ENCODE data around the gene TLK1.

TLK1 gene

DNA sequence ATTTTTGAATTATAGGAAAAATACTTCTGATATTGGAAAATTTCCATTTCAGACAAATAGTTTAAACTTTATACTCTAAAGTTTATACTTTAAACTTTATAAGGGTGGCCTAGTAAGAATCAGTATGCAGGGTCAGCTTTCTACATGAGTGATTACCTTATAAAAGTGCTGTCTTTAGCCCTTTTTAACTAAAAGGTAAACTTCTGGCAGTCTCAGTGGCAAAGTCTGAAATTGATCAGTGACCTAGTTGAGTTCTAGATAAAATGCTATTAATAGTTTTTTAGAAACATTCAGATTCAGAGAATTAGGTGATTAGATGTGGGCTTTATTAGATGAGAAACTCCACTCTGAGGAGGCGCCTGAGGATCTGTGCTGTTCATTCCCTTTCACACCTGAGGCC, 216.1 kb downstream of the TLK1 start:
- Histone ChIP-seq H3K27ac (replicated peaks) (no peak overlapping the region), H3K27me3 (ENCODE audit: insufficient read depth, poor library complexity, severe bottlenecking) (no peaks in the 10 kb centered on the region), H3K4me3 (replicated peaks; ENCODE audit: insufficient read depth, low read length) (no peak overlapping the region)
- no peak for TF ChIP-seq SPI1 (IDR thresholded peaks at IDR 0.05; ENCODE audit: borderline replicate concordance, low read depth)
- TF ChIP-seq, protein P1, sequence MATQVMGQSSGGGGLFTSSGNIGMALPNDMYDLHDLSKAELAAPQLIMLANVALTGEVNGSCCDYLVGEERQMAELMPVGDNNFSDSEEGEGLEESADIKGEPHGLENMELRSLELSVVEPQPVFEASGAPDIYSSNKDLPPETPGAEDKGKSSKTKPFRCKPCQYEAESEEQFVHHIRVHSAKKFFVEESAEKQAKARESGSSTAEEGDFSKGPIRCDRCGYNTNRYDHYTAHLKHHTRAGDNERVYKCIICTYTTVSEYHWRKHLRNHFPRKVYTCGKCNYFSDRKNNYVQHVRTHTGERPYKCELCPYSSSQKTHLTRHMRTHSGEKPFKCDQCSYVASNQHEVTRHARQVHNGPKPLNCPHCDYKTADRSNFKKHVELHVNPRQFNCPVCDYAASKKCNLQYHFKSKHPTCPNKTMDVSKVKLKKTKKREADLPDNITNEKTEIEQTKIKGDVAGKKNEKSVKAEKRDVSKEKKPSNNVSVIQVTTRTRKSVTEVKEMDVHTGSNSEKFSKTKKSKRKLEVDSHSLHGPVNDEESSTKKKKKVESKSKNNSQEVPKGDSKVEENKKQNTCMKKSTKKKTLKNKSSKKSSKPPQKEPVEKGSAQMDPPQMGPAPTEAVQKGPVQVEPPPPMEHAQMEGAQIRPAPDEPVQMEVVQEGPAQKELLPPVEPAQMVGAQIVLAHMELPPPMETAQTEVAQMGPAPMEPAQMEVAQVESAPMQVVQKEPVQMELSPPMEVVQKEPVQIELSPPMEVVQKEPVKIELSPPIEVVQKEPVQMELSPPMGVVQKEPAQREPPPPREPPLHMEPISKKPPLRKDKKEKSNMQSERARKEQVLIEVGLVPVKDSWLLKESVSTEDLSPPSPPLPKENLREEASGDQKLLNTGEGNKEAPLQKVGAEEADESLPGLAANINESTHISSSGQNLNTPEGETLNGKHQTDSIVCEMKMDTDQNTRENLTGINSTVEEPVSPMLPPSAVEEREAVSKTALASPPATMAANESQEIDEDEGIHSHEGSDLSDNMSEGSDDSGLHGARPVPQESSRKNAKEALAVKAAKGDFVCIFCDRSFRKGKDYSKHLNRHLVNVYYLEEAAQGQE (IDR thresholded peaks at IDR 0.05; ENCODE audit: insufficient replicate concordance, low read depth) = no peak
- no peak for TF ChIP-seq POLR2AphosphoS5 (IDR thresholded peaks at IDR 0.05; ENCODE audit: low read depth)
- TF ChIP-seq, protein P2, sequence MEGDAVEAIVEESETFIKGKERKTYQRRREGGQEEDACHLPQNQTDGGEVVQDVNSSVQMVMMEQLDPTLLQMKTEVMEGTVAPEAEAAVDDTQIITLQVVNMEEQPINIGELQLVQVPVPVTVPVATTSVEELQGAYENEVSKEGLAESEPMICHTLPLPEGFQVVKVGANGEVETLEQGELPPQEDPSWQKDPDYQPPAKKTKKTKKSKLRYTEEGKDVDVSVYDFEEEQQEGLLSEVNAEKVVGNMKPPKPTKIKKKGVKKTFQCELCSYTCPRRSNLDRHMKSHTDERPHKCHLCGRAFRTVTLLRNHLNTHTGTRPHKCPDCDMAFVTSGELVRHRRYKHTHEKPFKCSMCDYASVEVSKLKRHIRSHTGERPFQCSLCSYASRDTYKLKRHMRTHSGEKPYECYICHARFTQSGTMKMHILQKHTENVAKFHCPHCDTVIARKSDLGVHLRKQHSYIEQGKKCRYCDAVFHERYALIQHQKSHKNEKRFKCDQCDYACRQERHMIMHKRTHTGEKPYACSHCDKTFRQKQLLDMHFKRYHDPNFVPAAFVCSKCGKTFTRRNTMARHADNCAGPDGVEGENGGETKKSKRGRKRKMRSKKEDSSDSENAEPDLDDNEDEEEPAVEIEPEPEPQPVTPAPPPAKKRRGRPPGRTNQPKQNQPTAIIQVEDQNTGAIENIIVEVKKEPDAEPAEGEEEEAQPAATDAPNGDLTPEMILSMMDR (IDR thresholded peaks at IDR 0.05; ENCODE audit: insufficient read depth, low read length) = no peak
- TF ChIP-seq GABPA (IDR thresholded peaks at IDR 0.05; ENCODE audit: low read depth) = no peak
- no peak for DNase-seq (ENCODE audit: low read depth in 1 of 2, low spot score in 1 of 2)

DNA sequence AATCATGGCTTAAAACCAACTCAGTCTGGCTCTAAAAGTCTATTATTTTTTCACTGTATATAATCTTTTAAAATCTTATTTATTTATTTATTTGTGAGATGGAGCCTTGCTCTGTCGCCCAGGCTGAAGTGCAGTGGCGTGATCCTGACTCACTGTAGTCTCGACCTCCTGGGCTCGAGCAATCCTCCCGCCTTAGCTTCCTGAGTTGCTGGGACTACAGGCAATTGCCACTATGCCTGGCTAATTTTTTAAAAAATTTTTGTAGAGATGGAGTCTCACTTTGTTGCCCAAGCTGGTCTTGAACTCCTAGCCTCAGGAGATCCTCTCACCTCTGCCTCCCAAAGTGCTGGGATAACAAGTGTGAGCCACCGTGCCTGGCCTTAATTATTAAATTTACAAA, 217.1 kb downstream of the TLK1 start:
- H3K27me3 ChIP-seq (ENCODE audit: insufficient read depth, poor library complexity, severe bottlenecking) = no peaks in the 10 kb centered on the region
- no peak for DNase-seq (ENCODE audit: low read depth in 1 of 2, low spot score in 1 of 2)
- H3K27ac ChIP-seq (replicated peaks) = no peak overlapping the region
- TF ChIP-seq GABPA (IDR thresholded peaks at IDR 0.05; ENCODE audit: low read depth) (no peak), SPI1 (IDR thresholded peaks at IDR 0.05; ENCODE audit: borderline replicate concordance, low read depth) (no peak), POLR2AphosphoS5 (IDR thresholded peaks at IDR 0.05; ENCODE audit: low read depth) (no peak)
- TF ChIP-seq, protein P1 (IDR thresholded peaks at IDR 0.05; ENCODE audit: insufficient replicate concordance, low read depth) = no peak
- TF ChIP-seq, protein P2 (IDR thresholded peaks at IDR 0.05; ENCODE audit: insufficient read depth, low read length) = no peak
- no peak overlapping the region for H3K4me3 ChIP-seq (replicated peaks; ENCODE audit: insufficient read depth, low read length)

DNA sequence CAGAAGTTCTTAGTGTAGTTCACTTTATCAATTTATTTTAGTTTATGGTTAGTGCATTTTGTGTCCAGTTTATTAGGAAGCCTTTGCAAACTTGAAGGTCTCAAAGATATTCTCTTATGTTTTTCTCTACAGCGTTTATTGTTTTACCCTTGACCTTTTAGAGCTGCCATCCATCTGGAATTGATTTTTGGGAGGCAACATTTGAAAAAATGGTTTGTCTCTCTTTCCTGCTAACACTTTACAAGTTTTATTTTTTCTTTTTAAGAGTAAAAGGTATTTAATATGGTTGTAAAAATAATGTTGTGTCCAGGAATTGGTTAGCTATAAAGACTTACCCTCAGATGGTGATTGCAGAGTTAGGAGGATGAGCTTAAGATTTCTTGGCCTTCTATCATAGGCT, 217.7 kb downstream of the TLK1 start:
- no peak for TF ChIP-seq GABPA (IDR thresholded peaks at IDR 0.05; ENCODE audit: low read depth)
- TF ChIP-seq SPI1 (IDR thresholded peaks at IDR 0.05; ENCODE audit: borderline replicate concordance, low read depth) = no peak
- TF ChIP-seq, protein P2 (IDR thresholded peaks at IDR 0.05; ENCODE audit: insufficient read depth, low read length) = no peak
- TF ChIP-seq, protein P1 (IDR thresholded peaks at IDR 0.05; ENCODE audit: insufficient replicate concordance, low read depth) = no peak
- TF ChIP-seq POLR2AphosphoS5 (IDR thresholded peaks at IDR 0.05; ENCODE audit: low read depth) = no peak
- no peak for DNase-seq (ENCODE audit: low read depth in 1 of 2, low spot score in 1 of 2)
- H3K27ac ChIP-seq (replicated peaks) = no peak overlapping the region
- no peak overlapping the region for H3K4me3 ChIP-seq (replicated peaks; ENCODE audit: insufficient read depth, low read length)
- no peaks in the 10 kb centered on the region for H3K27me3 ChIP-seq (ENCODE audit: insufficient read depth, poor library complexity, severe bottlenecking)

Measured in HL-60 (cell line).